OCI-LY3 (cell line): ENCODE data around the gene DAGLA.

Source experiments
- CTCF ChIP-seq: fragments of 200-600, 300-600 bp; sonication (generic); IDR thresholded peaks from 2 replicates; pipeline ENCODE4 v1.5.1; 2014; ENCODE audit warnings: antibody characterized with exemption, low read length, low read depth
- EZH2phosphoT487 ChIP-seq: fragments of 200-600 bp; shearing (Covaris generic); IDR thresholded peaks from 2 replicates; pipeline ENCODE4 v1.6.1; 2018; ENCODE audit warnings: antibody characterized with exemption, mixed run types, low read depth

GRCh38 chr11:61709110-61709509 lies 28.9 kb downstream of the DAGLA start:
- no peak for TF ChIP-seq CTCF
- no peak for TF ChIP-seq EZH2phosphoT487
